DMS 273 (cell line): ENCODE results near the gene CXorf65.

Source experiments
- DNase-seq: peaks from one replicate; lab custom pipeline; 2025; ENCODE audit not compliant: unreplicated experiment; lab: John Stamatoyannopoulos, UW

Gene CXorf65

GRCh38 chrX:71067712-71068043 is 38.9 kb downstream of the CXorf65 start:
- no peak for DNase-seq

- DNase-seq = no peak
Observed at GRCh38 chrX:71067089-71067488, 39.5 kb downstream of the CXorf65 start.

- DNase-seq = no peak
Observed at GRCh38 chrX:71060127-71060526, 46.4 kb downstream of the CXorf65 start.

- no peak for DNase-seq
Observed at GRCh38 chrX:71057848-71058530, 48.6 kb downstream of the CXorf65 start.

GRCh38 chrX:71056867-71057266 is 49.7 kb downstream of the CXorf65 start:
- no peak for DNase-seq
